Measurements from ENCODE around the gene GTF2A2. TPM values are rescaled to one million over a fixed set of nuclear protein-coding genes. Genes with fewer than 3 reads are reported as not detected.

GTF2A2 gene
- total RNA-seq, 1 experiment from 2014 or later, result 230 TPM

DNA sequence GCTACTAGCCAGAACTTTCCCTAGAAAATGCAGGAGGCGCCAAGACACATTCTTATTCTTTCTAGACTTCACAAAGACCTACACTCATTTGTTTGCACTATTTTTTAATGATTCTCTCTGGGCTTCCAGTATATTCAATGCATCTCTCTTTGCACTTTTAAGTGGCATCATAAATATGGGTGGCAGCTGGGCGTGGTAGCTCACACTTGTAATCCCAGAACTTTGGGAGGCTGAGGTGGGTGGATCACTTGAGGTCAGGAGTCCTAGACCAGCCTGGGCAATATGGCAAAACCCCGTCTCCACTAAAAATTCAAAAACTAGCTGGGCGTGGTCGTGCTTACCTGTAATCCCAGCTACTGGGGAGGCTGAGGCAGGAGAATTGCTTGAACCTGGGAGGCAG lies 51.3 kb downstream of the GTF2A2 start:
- Histone ChIP-seq H3K36me3 (ENCODE audit: insufficient read depth, low read length, poor library complexity, severe bottlenecking) (no peaks in the 10 kb centered on the region), H3K4me3 (ENCODE audit: low read depth, low read length, poor library complexity, severe bottlenecking) (no peak overlapping the region), H3K27ac (ENCODE audit: low read depth, low read length, poor library complexity, severe bottlenecking) (no peak overlapping the region), H3K9me3 (ENCODE audit: low read depth, low read length, poor library complexity, severe bottlenecking) (peaks cover 5% of the 10 kb centered on the region), H3K4me1 (ENCODE audit: insufficient read depth, low read length, poor library complexity, severe bottlenecking) (no peaks in the 10 kb centered on the region), H3K27me3 (replicated peaks; ENCODE audit: insufficient read depth, low read depth, low read length, poor library complexity) (no peaks in the 10 kb centered on the region)
- intact Hi-C loops (cut with micrococcal nuclease; ENCODE audit: unreplicated experiment), result no loop called here
- CTCF ChIA-PET, result no interaction called here
- no peak for DNase-seq (ENCODE audit: low spot score)
- POLR2A ChIA-PET (ENCODE audit: low non-redundant PET), result no interaction called here
- BruUV-seq (replicated peaks), result no TSS peak
- TF ChIP-seq, protein P1, sequence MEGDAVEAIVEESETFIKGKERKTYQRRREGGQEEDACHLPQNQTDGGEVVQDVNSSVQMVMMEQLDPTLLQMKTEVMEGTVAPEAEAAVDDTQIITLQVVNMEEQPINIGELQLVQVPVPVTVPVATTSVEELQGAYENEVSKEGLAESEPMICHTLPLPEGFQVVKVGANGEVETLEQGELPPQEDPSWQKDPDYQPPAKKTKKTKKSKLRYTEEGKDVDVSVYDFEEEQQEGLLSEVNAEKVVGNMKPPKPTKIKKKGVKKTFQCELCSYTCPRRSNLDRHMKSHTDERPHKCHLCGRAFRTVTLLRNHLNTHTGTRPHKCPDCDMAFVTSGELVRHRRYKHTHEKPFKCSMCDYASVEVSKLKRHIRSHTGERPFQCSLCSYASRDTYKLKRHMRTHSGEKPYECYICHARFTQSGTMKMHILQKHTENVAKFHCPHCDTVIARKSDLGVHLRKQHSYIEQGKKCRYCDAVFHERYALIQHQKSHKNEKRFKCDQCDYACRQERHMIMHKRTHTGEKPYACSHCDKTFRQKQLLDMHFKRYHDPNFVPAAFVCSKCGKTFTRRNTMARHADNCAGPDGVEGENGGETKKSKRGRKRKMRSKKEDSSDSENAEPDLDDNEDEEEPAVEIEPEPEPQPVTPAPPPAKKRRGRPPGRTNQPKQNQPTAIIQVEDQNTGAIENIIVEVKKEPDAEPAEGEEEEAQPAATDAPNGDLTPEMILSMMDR (conservative IDR thresholded peaks at IDR 0.05; ENCODE audit: low read depth, low read length), result no peak
- TF ChIP-seq EZH2 (IDR thresholded peaks at IDR 0.05; ENCODE audit: borderline replicate concordance, low read depth, low read length, poor library complexity, severe bottlenecking), result no peak

GRCh38 chr15:59598461-59598860 lies 58.9 kb downstream of the GTF2A2 start:
- DNase-seq (ENCODE audit: low spot score), result no peak
- Histone ChIP-seq H3K27ac (ENCODE audit: low read depth, low read length, poor library complexity, severe bottlenecking) (no peak overlapping the region), H3K27me3 (replicated peaks; ENCODE audit: insufficient read depth, low read depth, low read length, poor library complexity) (no peaks in the 10 kb centered on the region), H3K36me3 (ENCODE audit: insufficient read depth, low read length, poor library complexity, severe bottlenecking) (no peaks in the 10 kb centered on the region), H3K4me3 (ENCODE audit: low read depth, low read length, poor library complexity, severe bottlenecking) (no peak overlapping the region), H3K9me3 (ENCODE audit: low read depth, low read length, poor library complexity, severe bottlenecking) (peaks cover 6% of the 10 kb centered on the region), H3K4me1 (ENCODE audit: insufficient read depth, low read length, poor library complexity, severe bottlenecking) (no peaks in the 10 kb centered on the region)
- ChIA-PET CTCF (interaction anchor here (0.7 kb wide), 1 partner anchor 93 kb away, joined by 4 read pairs; no protein-coding TSS in a partner anchor), POLR2A (ENCODE audit: low non-redundant PET) (no interaction called here)
- TF ChIP-seq, protein P1 (conservative IDR thresholded peaks at IDR 0.05; ENCODE audit: low read depth, low read length), result no peak
- TF ChIP-seq EZH2 (IDR thresholded peaks at IDR 0.05; ENCODE audit: borderline replicate concordance, low read depth, low read length, poor library complexity, severe bottlenecking), result no peak
- no TSS peak for BruUV-seq (replicated peaks)
- intact Hi-C loops (cut with micrococcal nuclease; ENCODE audit: unreplicated experiment), result no loop called here

- CTCF ChIA-PET, result no interaction called here
- POLR2A ChIA-PET (ENCODE audit: low non-redundant PET), result no interaction called here
- BruUV-seq (replicated peaks), result no TSS peak
- no peak for DNase-seq (ENCODE audit: low spot score)
- TF ChIP-seq, protein P1 (conservative IDR thresholded peaks at IDR 0.05; ENCODE audit: low read depth, low read length), result no peak
- no peak for TF ChIP-seq EZH2 (IDR thresholded peaks at IDR 0.05; ENCODE audit: borderline replicate concordance, low read depth, low read length, poor library complexity, severe bottlenecking)
- intact Hi-C loops (cut with micrococcal nuclease; ENCODE audit: unreplicated experiment), result no loop called here
- Histone ChIP-seq H3K9me3 (ENCODE audit: low read depth, low read length, poor library complexity, severe bottlenecking) (peaks cover 6% of the 10 kb centered on the region), H3K4me1 (ENCODE audit: insufficient read depth, low read length, poor library complexity, severe bottlenecking) (no peaks in the 10 kb centered on the region), H3K27ac (ENCODE audit: low read depth, low read length, poor library complexity, severe bottlenecking) (no peak overlapping the region), H3K36me3 (ENCODE audit: insufficient read depth, low read length, poor library complexity, severe bottlenecking) (no peaks in the 10 kb centered on the region), H3K4me3 (ENCODE audit: low read depth, low read length, poor library complexity, severe bottlenecking) (no peak overlapping the region), H3K27me3 (replicated peaks; ENCODE audit: insufficient read depth, low read depth, low read length, poor library complexity) (no peaks in the 10 kb centered on the region)
Measured at GRCh38 chr15:59596640-59597039, 60.7 kb downstream of the GTF2A2 start.
